HCT116 (cell line): Measurements from ENCODE around the gene TSPO. TPM values are rescaled to one million over a fixed set of nuclear protein-coding genes. Genes with fewer than 3 reads are reported as not detected.

Experiments used
- ATAC-seq: fragments of 200-7000 bp; cut with Tn5 transposase; 2 replicates; pipeline ENCODE4 v1.9.1; 2020; ENCODE audit warnings: mild to moderate bottlenecking, moderate library complexity
- BruUV-seq: library from RNA; stranded (reverse); fragments of 400-500 nt; replicated peaks from 2 replicates; lab custom pipeline; 2021; lab: Mats Ljungman, UMichigan
- CTCF ChIA-PET: fragments of 300-600 bp; sonication (Branson Sonifier 250); formaldehyde crosslinking; loops from one replicate; lab custom pipeline; 2021; ENCODE audit warnings: antibody characterized with exemption; lab: Charles Lee
- POLR2A ChIA-PET: fragments of 300-600, 350-600 bp; sonication (Branson Sonifier 250); formaldehyde crosslinking; loops from one replicate; lab custom pipeline; 2021; ENCODE audit warnings: antibody characterized with exemption; lab: Charles Lee
- RAD21 ChIA-PET, 2 experiments: fragments of 300-600 bp; sonication (Branson Sonifier 250); formaldehyde crosslinking; loops; one replicate each; lab custom pipeline; 2023; ENCODE audit warnings: low total read pairs in 2 of 2; ENCODE audit not compliant: uncharacterized antibody in 2 of 2, unreplicated experiment in 2 of 2, low non-redundant PET in 1 of 2; lab: Charles Lee
- DNase-seq: peaks from one replicate; pipeline ENCODE4 v3.0.0-alpha.2; 2010; ENCODE audit warnings: low read depth, low spot score
- H2AFZ ChIP-seq: fragments of 200-600 bp; shearing (Covaris generic), sonication (generic); 2 replicates; pipeline ENCODE4 v1.6.1; 2017; ENCODE audit warnings: low read depth, mixed run types, mixed read lengths, antibody characterized with exemption, low read length; ENCODE audit not compliant: poor library complexity, severe bottlenecking
- H3K27ac ChIP-seq: 2 replicates; pipeline ENCODE4 v1.5.1; 2012; ENCODE audit warnings: low read depth, low read length
- H3K27me3 ChIP-seq: fragments of 200-600 bp; sonication (generic); 2 replicates; pipeline ENCODE4 v1.6.1; 2016; ENCODE audit warnings: mixed run types, low read length, mixed read lengths; ENCODE audit not compliant: insufficient read depth
- H3K36me3 ChIP-seq, 2 experiments: fragments of 200-500 bp in 1 of 2; fragments of 200-600 bp in 1 of 2; sonication (Bioruptor generic) in 1 of 2; sonication (generic) in 1 of 2; 2 replicates each; pipeline versions ENCODE4 v1.5.1 to v1.6.1; 2014 to 2016; ENCODE audit warnings: low read length in 2 of 2, inconsistent platforms in 1 of 2, mixed read lengths in 1 of 2, mixed run types in 1 of 2; ENCODE audit not compliant: insufficient read depth in 2 of 2, control insufficient read depth in 1 of 2
- H3K4me1 ChIP-seq, 2 experiments: fragments of 200-600 bp in 1 of 2; sonication (generic) in 1 of 2; 2 replicates each; pipeline versions ENCODE4 v1.5.1 to v1.6.1; 2012 to 2017; ENCODE audit warnings: low read length in 2 of 2, inconsistent platforms in 1 of 2, mild to moderate bottlenecking in 1 of 2, mixed read lengths in 1 of 2, mixed run types in 1 of 2, moderate library complexity in 1 of 2; ENCODE audit not compliant: insufficient read depth in 2 of 2, control insufficient read depth in 1 of 2
- H3K4me2 ChIP-seq: fragments of 200-600 bp; sonication (generic); 2 replicates; pipeline ENCODE4 v1.6.1; 2017; ENCODE audit warnings: mixed run types, low read length, mixed read lengths
- H3K4me3 ChIP-seq, 2 experiments: fragments of 200-600 bp in 1 of 2; sonication (generic) in 1 of 2; replicated peaks in 1 of 2; 2 replicates each; pipeline ENCODE4 v1.5.1; 2011 to 2016; ENCODE audit warnings: low read length in 2 of 2, control low read depth in 1 of 2, low read depth in 1 of 2, mild to moderate bottlenecking in 1 of 2, mixed read lengths in 1 of 2, mixed run types in 1 of 2
- H3K79me2 ChIP-seq: fragments of 200-600 bp; sonication (generic); 2 replicates; pipeline ENCODE4 v1.6.1; 2017; ENCODE audit warnings: mild to moderate bottlenecking, mixed run types, low read length, moderate library complexity, mixed read lengths; ENCODE audit not compliant: insufficient read depth
- H3K9ac ChIP-seq: fragments of 200-600 bp; sonication (generic); 2 replicates; pipeline ENCODE4 v1.6.1; 2016; ENCODE audit warnings: low read length, mixed read lengths
- H3K9me2 ChIP-seq: fragments of 200-600 bp; sonication (generic), shearing (Covaris generic); 2 replicates; pipeline ENCODE4 v1.6.1; 2017; ENCODE audit warnings: mixed run types, mild to moderate bottlenecking, moderate library complexity; ENCODE audit not compliant: insufficient read depth
- H3K9me3 ChIP-seq, 2 experiments: fragments of 200-500 bp in 1 of 2; fragments of 200-600 bp in 1 of 2; sonication (Bioruptor generic) in 1 of 2; sonication (generic) in 1 of 2; 2 replicates each; pipeline ENCODE4 v1.6.1; 2014 to 2017; ENCODE audit warnings: low read length in 2 of 2, mixed read lengths in 2 of 2, inconsistent platforms in 1 of 2, low read depth in 1 of 2, mild to moderate bottlenecking in 1 of 2, mixed run types in 1 of 2, moderate library complexity in 1 of 2; ENCODE audit not compliant: control insufficient read depth in 1 of 2, insufficient read depth in 1 of 2
- H4K20me1 ChIP-seq: fragments of 200-600 bp; sonication (generic), shearing (Covaris generic); 2 replicates; pipeline ENCODE4 v1.6.1; 2017; ENCODE audit warnings: mixed run types, mild to moderate bottlenecking, moderate library complexity; ENCODE audit not compliant: insufficient read depth
- CEBPB ChIP-seq: IDR thresholded peaks from 2 replicates; pipeline ENCODE4 v1.6.1; 2012; ENCODE audit warnings: low read depth
- EZH2 ChIP-seq: fragments of 200-600 bp; sonication (generic); IDR thresholded peaks from 2 replicates; pipeline ENCODE4 v1.6.1; 2017; ENCODE audit warnings: antibody characterized with exemption, mixed run types
- EZH2phosphoT487 ChIP-seq: fragments of 200-600 bp; IDR thresholded peaks from 2 replicates; pipeline ENCODE4 v1.6.1; 2018; ENCODE audit warnings: antibody characterized with exemption, borderline replicate concordance
- POLR2AphosphoS5 ChIP-seq: IDR thresholded peaks from 2 replicates; pipeline ENCODE4 v1.6.1; 2011; ENCODE audit warnings: mild to moderate bottlenecking, low read depth, low read length, moderate library complexity
- RAD21 ChIP-seq: IDR thresholded peaks from 2 replicates; pipeline ENCODE4 v1.6.1; 2012; ENCODE audit warnings: low read depth, mild to moderate bottlenecking
- SP1 ChIP-seq: IDR thresholded peaks from 2 replicates; pipeline ENCODE4 v1.6.1; 2012; ENCODE audit warnings: low read depth
- SRF ChIP-seq: IDR thresholded peaks from 2 replicates; pipeline ENCODE4 v1.6.1; 2012; ENCODE audit warnings: low read depth
- ZNF274 ChIP-seq: fragments of 200-500 bp; sonication (Bioruptor generic); IDR thresholded peaks from 2 replicates; pipeline ENCODE4 v1.6.1; 2014; ENCODE audit warnings: mild to moderate bottlenecking, low read depth, low read length, inconsistent platforms
- intact Hi-C: fragments of 100-400 bp; cut with micrococcal nuclease; formaldehyde crosslinking; loops from 2 replicates; pipeline ENCODE4 v1.10.0; 2022
- total RNA-seq: library from RNA; stranded (reverse); gene quantifications from one replicate; pipeline ENCODE4 v1.2.1, GENCODE V29; 2021; ENCODE audit not compliant: unreplicated experiment
- TF ChIP-seq, protein P1 (sequence below): IDR thresholded peaks from 2 replicates; pipeline ENCODE4 v1.6.1; 2012
- TF ChIP-seq, protein P2 (sequence below): IDR thresholded peaks from 2 replicates; pipeline ENCODE4 v1.6.1; 2012

The TSPO gene
- total RNA-seq, 1 experiment from 2014 or later, result 192 TPM

DNA sequence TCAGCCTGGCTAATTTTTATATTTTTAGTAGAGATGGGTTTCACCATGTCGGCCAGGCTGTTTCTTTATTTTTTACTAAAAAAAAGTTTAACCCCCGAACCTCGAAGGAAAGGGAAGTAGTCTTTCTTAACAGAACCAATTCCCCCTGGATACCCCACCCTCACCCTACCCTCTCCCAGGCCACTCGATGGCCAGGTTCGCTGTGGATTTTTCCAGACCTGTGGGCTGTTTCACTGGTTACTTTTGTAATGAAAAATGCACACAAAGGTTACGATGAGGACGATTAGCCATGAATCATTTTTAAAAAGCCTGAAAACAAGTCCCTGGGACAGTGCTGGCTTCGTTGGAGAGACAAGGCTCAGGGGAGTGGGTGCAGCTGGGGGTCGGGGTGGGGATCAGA is 2.5 kb downstream of the TSPO start:
- intact Hi-C loops, result no loop called here
- Histone ChIP-seq H3K9me3 (no peaks in the 10 kb centered on the region), H3K27ac (no peak overlapping the region), H3K4me2 (no peak overlapping the region), H2AFZ (no peak overlapping the region), H3K79me2 (peaks cover 59% of the 10 kb centered on the region), H3K9ac (no peak overlapping the region), H3K9me2 (no peaks in the 10 kb centered on the region), H3K36me3 (no peaks in the 10 kb centered on the region; a peak in 1 of 4 replicates), H3K4me1 (peaks cover 9 to 46% of the 10 kb centered on the region in 2 experiments), H4K20me1 (no peaks in the 10 kb centered on the region), H3K27me3 (no peaks in the 10 kb centered on the region), H3K4me3 (no peak overlapping the region)
- ChIA-PET CTCF (no interaction called here), POLR2A (no interaction called here), RAD21 (no interaction called here)
- DNase-seq, result no peak
- no peak for ATAC-seq
- no TSS peak for BruUV-seq
- TF ChIP-seq ZNF274, result no peak
- no peak for TF ChIP-seq EZH2

DNA sequence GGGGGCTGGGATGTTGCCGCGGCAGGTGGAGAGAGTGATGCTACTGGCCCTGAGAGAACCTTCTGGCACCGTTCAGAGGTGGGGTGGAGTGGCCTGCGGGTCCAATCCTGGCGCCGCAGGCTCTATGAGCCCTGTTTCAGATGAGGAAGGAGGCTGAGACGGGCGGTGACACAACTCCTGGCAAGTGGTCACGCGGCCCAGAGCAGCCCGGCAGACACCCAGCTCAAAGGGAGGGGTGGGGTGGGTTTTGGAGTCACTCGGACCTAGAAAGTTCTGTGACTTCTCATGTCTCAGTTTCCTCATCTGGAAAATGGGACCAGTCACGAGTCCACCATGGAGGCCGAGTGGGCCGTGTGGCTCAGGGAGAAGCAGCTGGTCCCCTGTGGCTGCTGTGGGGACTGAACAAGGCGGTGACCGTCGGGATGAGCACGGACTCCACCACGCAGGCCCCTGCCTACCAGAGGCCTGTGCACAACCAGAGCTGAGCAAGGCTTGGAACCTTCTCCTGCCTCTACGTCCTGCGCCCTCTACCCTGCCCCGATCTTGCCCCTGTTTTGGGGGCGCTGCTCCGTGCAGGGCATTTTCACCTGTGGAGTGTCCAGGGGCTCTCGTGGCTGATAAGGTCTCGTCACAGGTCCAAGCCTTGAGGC is 3.7 kb downstream of the TSPO start:
- Histone ChIP-seq H4K20me1 (no peaks in the 10 kb centered on the region), H3K79me2 (peaks cover 59% of the 10 kb centered on the region), H3K4me1 (peaks cover 9 to 46% of the 10 kb centered on the region in 2 experiments), H3K4me2 (no peak overlapping the region), H3K36me3 (no peaks in the 10 kb centered on the region; a peak in 1 of 4 replicates), H3K9ac (no peak overlapping the region), H3K27me3 (no peaks in the 10 kb centered on the region), H3K4me3 (no peak overlapping the region), H3K9me3 (no peaks in the 10 kb centered on the region), H3K9me2 (no peaks in the 10 kb centered on the region), H3K27ac (no peak overlapping the region), H2AFZ (no peak overlapping the region)
- DNase-seq (no peak), ATAC-seq (no peak)
- intact Hi-C loops, result no loop called here
- ChIA-PET CTCF (no interaction called here), RAD21 (no interaction called here), POLR2A (no interaction called here)
- TF ChIP-seq CEBPB, result no peak
- TF ChIP-seq, protein P1, sequence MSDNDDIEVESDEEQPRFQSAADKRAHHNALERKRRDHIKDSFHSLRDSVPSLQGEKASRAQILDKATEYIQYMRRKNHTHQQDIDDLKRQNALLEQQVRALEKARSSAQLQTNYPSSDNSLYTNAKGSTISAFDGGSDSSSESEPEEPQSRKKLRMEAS, result no peak
- no peak for TF ChIP-seq SRF
- TF ChIP-seq EZH2phosphoT487, result no peak
- no peak for TF ChIP-seq SP1
- TF ChIP-seq, protein P2, sequence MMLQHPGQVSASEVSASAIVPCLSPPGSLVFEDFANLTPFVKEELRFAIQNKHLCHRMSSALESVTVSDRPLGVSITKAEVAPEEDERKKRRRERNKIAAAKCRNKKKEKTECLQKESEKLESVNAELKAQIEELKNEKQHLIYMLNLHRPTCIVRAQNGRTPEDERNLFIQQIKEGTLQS, result no peak
- no peak for TF ChIP-seq RAD21
- no peak for TF ChIP-seq POLR2AphosphoS5
- BruUV-seq, result no TSS peak
